Measurements from ENCODE around the gene IPO13.
A peak's percentile ranks its signal among the peaks of the same experiment; 100 is the strongest.

The IPO13 gene

GRCh38 chr1:43935711-43936427 lies 10.9 kb upstream of the IPO13 start:
- Histone ChIP-seq H3K27me3 (ENCODE audit: insufficient read depth, low read depth, severe bottlenecking) (no peaks in the 10 kb centered on the region), H3K27ac (peak overlapping the region; percentile 36; the same call in 1 of the 2 replicates), H3K36me3 (no peaks in the 10 kb centered on the region), H3K4me3 (ENCODE audit: low read depth, low read length) (peak overlapping the region; percentile 34), H3K9me3 (ENCODE audit: severe bottlenecking) (no peaks in the 10 kb centered on the region)
- peak; percentile 57 for DNase-seq
- no peak for TF ChIP-seq CTCF (IDR thresholded peaks at IDR 0.05; ENCODE audit: low read depth, low read length)

- TF ChIP-seq CTCF (IDR thresholded peaks at IDR 0.05; ENCODE audit: low read depth, low read length): peak; percentile 55
- peak overlapping the region; percentile 54 for H3K27ac ChIP-seq
These were observed 10.2 kb upstream of the IPO13 start for GRCh38 chr1:43936431-43937151.

GRCh38 chr1:43937179-43937865 lies 9.4 kb upstream of the IPO13 start:
- Histone ChIP-seq H3K36me3 (no peaks in the 10 kb centered on the region), H3K9me3 (ENCODE audit: severe bottlenecking) (no peaks in the 10 kb centered on the region), H3K27me3 (ENCODE audit: insufficient read depth, low read depth, severe bottlenecking) (no peaks in the 10 kb centered on the region), H3K27ac (no peak overlapping the region), H3K4me3 (ENCODE audit: low read depth, low read length) (no peak overlapping the region)
- TF ChIP-seq CTCF (IDR thresholded peaks at IDR 0.05; ENCODE audit: low read depth, low read length): no peak
- DNase-seq: no peak

More at GRCh38 chr1:43936431-43937151, 10.2 kb upstream of the IPO13 start:
- Histone ChIP-seq H3K27me3 (ENCODE audit: insufficient read depth, low read depth, severe bottlenecking) (no peaks in the 10 kb centered on the region), H3K4me3 (ENCODE audit: low read depth, low read length) (peak overlapping the region; percentile 53), H3K9me3 (ENCODE audit: severe bottlenecking) (no peaks in the 10 kb centered on the region), H3K36me3 (no peaks in the 10 kb centered on the region)
- peak; percentile 68 for DNase-seq

- no peak overlapping the region for H3K4me3 ChIP-seq (ENCODE audit: low read depth, low read length)
- no peak for TF ChIP-seq CTCF (IDR thresholded peaks at IDR 0.05; ENCODE audit: low read depth, low read length)
These were observed 8.4 kb upstream of the IPO13 start for GRCh38 chr1:43938383-43938782.

GRCh38 chr1:43938892-43939587 lies 7.7 kb upstream of the IPO13 start:
- no peak for TF ChIP-seq CTCF (IDR thresholded peaks at IDR 0.05; ENCODE audit: low read depth, low read length)
- no peaks in the 10 kb centered on the region for H3K27me3 ChIP-seq (ENCODE audit: insufficient read depth, low read depth, severe bottlenecking)
- no peak overlapping the region for H3K27ac ChIP-seq
- H3K36me3 ChIP-seq: no peaks in the 10 kb centered on the region
- DNase-seq: no peak
- no peak overlapping the region for H3K4me3 ChIP-seq (ENCODE audit: low read depth, low read length)
- H3K9me3 ChIP-seq (ENCODE audit: severe bottlenecking): no peaks in the 10 kb centered on the region

More at GRCh38 chr1:43938383-43938782, 8.4 kb upstream of the IPO13 start:
- no peak overlapping the region for H3K27ac ChIP-seq
- no peaks in the 10 kb centered on the region for H3K36me3 ChIP-seq
- DNase-seq: no peak
- H3K9me3 ChIP-seq (ENCODE audit: severe bottlenecking): no peaks in the 10 kb centered on the region
- no peaks in the 10 kb centered on the region for H3K27me3 ChIP-seq (ENCODE audit: insufficient read depth, low read depth, severe bottlenecking)
